ENCODE data around the gene PTGR2. TPM values are rescaled to one million over a fixed set of nuclear protein-coding genes. Genes with fewer than 3 reads are reported as not detected.

Gene PTGR2
- 7.2 and 8.4 TPM in 2 replicates for polyA plus RNA-seq
- 6.1 and 7.5 TPM in 2 replicates for polyA minus RNA-seq

DNA sequence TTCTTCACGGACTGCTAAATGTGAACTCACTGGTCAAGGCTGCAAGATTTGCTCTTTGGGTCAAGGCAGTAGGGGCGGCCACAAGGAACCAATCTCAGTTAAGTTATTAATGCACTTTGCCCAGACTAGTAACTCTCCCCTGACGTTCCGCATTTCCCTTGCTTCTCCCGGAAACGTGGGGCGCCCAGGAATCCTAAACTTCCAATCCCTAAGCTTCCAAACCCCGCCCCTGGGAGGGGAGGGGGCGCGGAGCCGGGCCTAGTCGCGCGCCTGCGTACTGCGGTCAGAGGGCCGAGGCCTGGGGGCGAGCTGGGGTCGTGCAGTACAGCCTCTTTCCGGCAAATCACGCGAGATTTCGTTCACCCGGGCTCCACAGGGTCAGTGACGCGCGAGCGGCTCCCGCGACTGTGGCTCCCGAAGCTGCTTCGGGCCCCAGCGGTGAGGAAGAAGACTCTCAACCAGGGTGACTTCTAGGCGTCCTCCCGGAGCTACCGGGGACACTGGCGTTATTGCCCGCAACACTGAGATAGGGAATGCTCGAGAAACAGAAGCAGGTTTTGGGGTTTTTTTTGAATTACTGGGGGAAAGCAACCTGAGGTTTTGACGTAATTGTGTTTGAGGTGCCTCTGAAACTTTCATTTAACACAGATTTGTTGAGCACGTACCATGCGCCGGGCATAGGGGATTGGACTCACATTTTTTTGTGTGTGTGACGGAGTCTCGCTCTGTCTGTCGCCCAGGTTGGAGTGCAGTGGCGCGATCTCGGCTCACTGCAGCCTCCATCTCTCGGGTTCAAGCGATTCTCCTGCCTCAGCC lies at the start of gene PTGR2:
PTGR2 (plus strand) TSS at position 265 of the 816 bp plus-strand sequence. CDS start 7,032 bp downstream, outside the sequence.
- no peaks in the 10 kb centered on the region for H3K27me3 ChIP-seq (ENCODE audit: insufficient read depth, low read depth, low read length)
- H2AFZ ChIP-seq (ENCODE audit: low read depth, low read length) = peak within 1 kb of the TSS; percentile 87
- TF ChIP-seq POLR2AphosphoS5 (IDR thresholded peaks at IDR 0.05) (peak; percentile 90), RAD21 (conservative IDR thresholded peaks at IDR 0.05) (peak; percentile 45), EP300 (conservative IDR thresholded peaks at IDR 0.05; ENCODE audit: poor library complexity, severe bottlenecking) (peak; percentile 27), MXI1 (conservative IDR thresholded peaks at IDR 0.05; ENCODE audit: poor library complexity, severe bottlenecking) (peak; percentile 50), TAF1 (IDR thresholded peaks at IDR 0.05; ENCODE audit: low read depth) (peak; percentile 63), REST (IDR thresholded peaks at IDR 0.05; ENCODE audit: borderline replicate concordance) (peak; percentile 50), CTCF (IDR thresholded peaks at IDR 0.05; ENCODE audit: poor library complexity, severe bottlenecking) (peak; percentile 49), SMC3 (conservative IDR thresholded peaks at IDR 0.05; ENCODE audit: poor library complexity) (peak; percentile 53), EZH2 (IDR thresholded peaks at IDR 0.05; ENCODE audit: borderline replicate concordance, insufficient read depth, low read length, poor library complexity, severe bottlenecking) (no peak)
- H3K27ac ChIP-seq (ENCODE audit: low read length) = peak within 1 kb of the TSS; percentile 65
- no peaks in the 10 kb centered on the region for H3K79me2 ChIP-seq (replicated peaks; ENCODE audit: insufficient read depth, low read length)
- H3K4me3 ChIP-seq (ENCODE audit: low read length) = peak within 1 kb of the TSS; percentile 70
- H3K9me3 ChIP-seq (ENCODE audit: low read length) = no peaks in the 10 kb centered on the region
- no peaks in the 10 kb centered on the region for H3F3A ChIP-seq (ENCODE audit: insufficient read depth, low read length, poor library complexity, severe bottlenecking)
- no peaks in the 10 kb centered on the region for H3K36me3 ChIP-seq (ENCODE audit: insufficient read depth, low read length)
- peak within 1 kb of the TSS; percentile 59 for H3K4me2 ChIP-seq (ENCODE audit: low read length)
- H4K20me1 ChIP-seq (ENCODE audit: insufficient read depth) = no peaks in the 10 kb centered on the region
- peak within 1 kb of the TSS; percentile 78 for H3K9ac ChIP-seq (ENCODE audit: low read length)
- no peaks in the 10 kb centered on the region for H3K9me2 ChIP-seq (ENCODE audit: insufficient read depth, low read length)

GRCh38 chr14:73802431-73803188 lies 49.0 kb upstream of the PTGR2 start:
- no peaks in the 10 kb centered on the region for H3F3A ChIP-seq (ENCODE audit: insufficient read depth, low read length, poor library complexity, severe bottlenecking)

More at GRCh38 chr14:73802431-73803188, 49.0 kb upstream of the PTGR2 start:
- TF ChIP-seq TAF1 (IDR thresholded peaks at IDR 0.05; ENCODE audit: low read depth) (no peak), SMC3 (conservative IDR thresholded peaks at IDR 0.05; ENCODE audit: poor library complexity) (no peak), POLR2AphosphoS5 (IDR thresholded peaks at IDR 0.05) (no peak), MXI1 (conservative IDR thresholded peaks at IDR 0.05; ENCODE audit: poor library complexity, severe bottlenecking) (no peak), CTCF (IDR thresholded peaks at IDR 0.05; ENCODE audit: poor library complexity, severe bottlenecking) (no peak), EZH2 (IDR thresholded peaks at IDR 0.05; ENCODE audit: borderline replicate concordance, insufficient read depth, low read length, poor library complexity, severe bottlenecking) (no peak)
- H3K36me3 ChIP-seq (ENCODE audit: insufficient read depth, low read length) = no peaks in the 10 kb centered on the region
- no peak overlapping the region for H2AFZ ChIP-seq (ENCODE audit: low read depth, low read length)
- no peaks in the 10 kb centered on the region for H3K79me2 ChIP-seq (replicated peaks; ENCODE audit: insufficient read depth, low read length)
- H3K4me2 ChIP-seq (ENCODE audit: low read length) = no peak overlapping the region
- no peaks in the 10 kb centered on the region for H3K9me3 ChIP-seq (ENCODE audit: low read length)
- H4K20me1 ChIP-seq (ENCODE audit: insufficient read depth) = no peaks in the 10 kb centered on the region
- H3K27me3 ChIP-seq (ENCODE audit: insufficient read depth, low read depth, low read length) = no peaks in the 10 kb centered on the region
- no peak overlapping the region for H3K27ac ChIP-seq (ENCODE audit: low read length)
- H3K4me3 ChIP-seq (ENCODE audit: low read length) = no peak overlapping the region
- H3K9me2 ChIP-seq (ENCODE audit: insufficient read depth, low read length) = no peaks in the 10 kb centered on the region
- H3K9ac ChIP-seq (ENCODE audit: low read length) = no peak overlapping the region

All from neural cell (in vitro differentiated cells).